ENCODE measurements around the gene IRF9. TPM values are rescaled to one million over a fixed set of nuclear protein-coding genes. Genes with fewer than 3 reads are reported as not detected.

Gene IRF9
- total and polyA plus RNA-seq, 2 of the 13 experiments (the other 11 are each of a cell fraction or from before 2014, with no cell fraction given): 14.9 to 49.7 TPM

GRCh38 chr14:24146978-24147760 lies 13.9 kb upstream of the IRF9 start, which contains the start of gene RNF31 (continued):
- TF ChIP-seq ZBTB40 (IDR thresholded peaks at IDR 0.05) (no peak), ZBTB40 (CRISPR knock-in tag; IDR thresholded peaks at IDR 0.05) (no peak), ZNF383 (CRISPR knock-in tag; IDR thresholded peaks at IDR 0.05; ENCODE audit: borderline replicate concordance) (no peak; the same call in 1 of the 2 replicates), ZFP37 (CRISPR knock-in tag; IDR thresholded peaks at IDR 0.05; ENCODE audit: borderline replicate concordance) (0 out of 2 replicates have a peak, but pooled peaks have one; percentile 11), FOXP1 (IDR thresholded peaks at IDR 0.05) (no peak), FOXP1 (CRISPR knock-in tag; IDR thresholded peaks at IDR 0.05) (no peak), FOXC1 (CRISPR knock-in tag; IDR thresholded peaks at IDR 0.05; ENCODE audit: borderline replicate concordance) (no peak), HIVEP1 (CRISPR knock-in tag; IDR thresholded peaks at IDR 0.05) (peak; percentile 58), FOXM1 (CRISPR knock-in tag; IDR thresholded peaks at IDR 0.05) (no peak), ZNF225 (CRISPR knock-in tag; IDR thresholded peaks at IDR 0.05) (peak; percentile 51; the same call in 1 of the 2 replicates), ZNF737 (CRISPR knock-in tag; IDR thresholded peaks at IDR 0.05; ENCODE audit: borderline replicate concordance) (no peak), ZNF672 (CRISPR knock-in tag; IDR thresholded peaks at IDR 0.05) (no peak), RFX5 (IDR thresholded peaks at IDR 0.05; ENCODE audit: low read depth, low read length) (peak; percentile 26; the same call in 1 of the 2 replicates), THAP7 (CRISPR knock-in tag; IDR thresholded peaks at IDR 0.05) (no peak; the same call in 1 of the 2 replicates), MTF1 (CRISPR knock-in tag; IDR thresholded peaks at IDR 0.05) (no peak), DBP (CRISPR knock-in tag; IDR thresholded peaks at IDR 0.05; ENCODE audit: not compliant biosample characterization) (peak; percentile 72), PHF5A (CRISPR knock-in tag; IDR thresholded peaks at IDR 0.05; ENCODE audit: low read depth, unreplicated experiment) (peak; percentile 26), HNRNPH1 (optimal IDR thresholded peaks at IDR 0.05; ENCODE audit: low read depth, low read length) (peak; percentile 86), CHD2 (IDR thresholded peaks at IDR 0.05; ENCODE audit: low read depth, low read length) (no peak), PLRG1 (conservative IDR thresholded peaks at IDR 0.05) (no peak), PCBP1 (IDR thresholded peaks at IDR 0.05; ENCODE audit: borderline replicate concordance, low read depth, low read length) (no peak)

All from HepG2 (cell line).